Uterus (tissue), 2 donors: ENCODE results near the gene SCAF11.

ENCODE experiments used
- POLR2A ChIP-seq, 2 donors: fragments of 450-650 bp; IDR thresholded peaks; one replicate each; pipeline ENCODE4 v1.6.1; 2016; ENCODE audit warnings: antibody characterized with exemption in 2 of 2, mild to moderate bottlenecking in 1 of 2, moderate library complexity in 1 of 2
- TF ChIP-seq, protein P1 (sequence below), 4 experiments: fragments of 200-600 bp in 2 of 4; fragments of 450-650 bp in 2 of 4; sonication (generic) in 2 of 4; IDR thresholded peaks; one replicate each; pipeline ENCODE4 v1.5.1; 2016 to 2019; ENCODE audit warnings: antibody characterized with exemption in 4 of 4, mild to moderate bottlenecking in 2 of 4, moderate library complexity in 1 of 4

DNA sequence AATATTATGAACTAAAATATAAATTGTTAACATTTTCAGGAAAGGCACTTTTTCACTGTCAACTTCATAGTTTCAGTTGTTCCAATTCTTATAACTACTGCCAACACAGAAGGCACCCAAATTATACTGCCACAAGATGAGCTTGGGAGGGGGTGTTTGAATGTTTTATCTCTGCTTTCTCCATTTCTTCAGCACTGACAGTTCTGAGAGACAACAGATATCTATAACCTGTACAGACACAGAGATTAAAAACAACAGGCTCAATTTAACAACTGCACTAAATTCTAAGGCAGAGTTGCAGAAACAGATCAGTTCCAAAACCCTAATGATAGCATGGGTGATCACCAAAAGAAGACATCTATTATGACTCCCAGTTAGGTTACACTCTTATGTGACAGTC lies 12.8 kb downstream of the SCAF11 start:
- TF ChIP-seq, protein P1, sequence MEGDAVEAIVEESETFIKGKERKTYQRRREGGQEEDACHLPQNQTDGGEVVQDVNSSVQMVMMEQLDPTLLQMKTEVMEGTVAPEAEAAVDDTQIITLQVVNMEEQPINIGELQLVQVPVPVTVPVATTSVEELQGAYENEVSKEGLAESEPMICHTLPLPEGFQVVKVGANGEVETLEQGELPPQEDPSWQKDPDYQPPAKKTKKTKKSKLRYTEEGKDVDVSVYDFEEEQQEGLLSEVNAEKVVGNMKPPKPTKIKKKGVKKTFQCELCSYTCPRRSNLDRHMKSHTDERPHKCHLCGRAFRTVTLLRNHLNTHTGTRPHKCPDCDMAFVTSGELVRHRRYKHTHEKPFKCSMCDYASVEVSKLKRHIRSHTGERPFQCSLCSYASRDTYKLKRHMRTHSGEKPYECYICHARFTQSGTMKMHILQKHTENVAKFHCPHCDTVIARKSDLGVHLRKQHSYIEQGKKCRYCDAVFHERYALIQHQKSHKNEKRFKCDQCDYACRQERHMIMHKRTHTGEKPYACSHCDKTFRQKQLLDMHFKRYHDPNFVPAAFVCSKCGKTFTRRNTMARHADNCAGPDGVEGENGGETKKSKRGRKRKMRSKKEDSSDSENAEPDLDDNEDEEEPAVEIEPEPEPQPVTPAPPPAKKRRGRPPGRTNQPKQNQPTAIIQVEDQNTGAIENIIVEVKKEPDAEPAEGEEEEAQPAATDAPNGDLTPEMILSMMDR (IDR thresholded peaks at IDR 0.05): no peak
- no peak for TF ChIP-seq POLR2A (IDR thresholded peaks at IDR 0.05)
